ENCODE results near the gene DHRS3.
"Not testable (repeated sequence)": the region's sequence is repeated elsewhere in the genome, so short reads cannot be mapped to it uniquely, and the experiment has no call there.

The DHRS3 gene

DNA sequence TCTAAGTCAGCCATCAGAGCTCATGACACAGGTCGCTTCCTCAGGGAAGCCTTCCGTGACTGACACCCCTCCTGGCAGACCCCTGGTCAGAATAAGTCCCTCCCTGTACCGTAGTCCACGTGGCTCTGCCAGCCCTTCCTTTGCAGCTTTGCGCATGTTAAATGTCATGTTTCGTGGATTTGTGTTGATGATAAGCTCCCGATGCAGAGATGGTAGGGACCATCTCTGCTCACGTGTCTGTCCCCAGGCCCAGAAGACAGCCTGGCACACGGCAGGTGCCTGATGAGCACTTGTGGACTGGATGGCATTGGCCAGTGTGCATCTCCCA lies 75.9 kb downstream of the DHRS3 start:
- no peak for DNase-seq (ENCODE audit: low read depth)
- H3K4me3 ChIP-seq (ENCODE audit: low read length): no peak overlapping the region
- TF ChIP-seq, protein P1, sequence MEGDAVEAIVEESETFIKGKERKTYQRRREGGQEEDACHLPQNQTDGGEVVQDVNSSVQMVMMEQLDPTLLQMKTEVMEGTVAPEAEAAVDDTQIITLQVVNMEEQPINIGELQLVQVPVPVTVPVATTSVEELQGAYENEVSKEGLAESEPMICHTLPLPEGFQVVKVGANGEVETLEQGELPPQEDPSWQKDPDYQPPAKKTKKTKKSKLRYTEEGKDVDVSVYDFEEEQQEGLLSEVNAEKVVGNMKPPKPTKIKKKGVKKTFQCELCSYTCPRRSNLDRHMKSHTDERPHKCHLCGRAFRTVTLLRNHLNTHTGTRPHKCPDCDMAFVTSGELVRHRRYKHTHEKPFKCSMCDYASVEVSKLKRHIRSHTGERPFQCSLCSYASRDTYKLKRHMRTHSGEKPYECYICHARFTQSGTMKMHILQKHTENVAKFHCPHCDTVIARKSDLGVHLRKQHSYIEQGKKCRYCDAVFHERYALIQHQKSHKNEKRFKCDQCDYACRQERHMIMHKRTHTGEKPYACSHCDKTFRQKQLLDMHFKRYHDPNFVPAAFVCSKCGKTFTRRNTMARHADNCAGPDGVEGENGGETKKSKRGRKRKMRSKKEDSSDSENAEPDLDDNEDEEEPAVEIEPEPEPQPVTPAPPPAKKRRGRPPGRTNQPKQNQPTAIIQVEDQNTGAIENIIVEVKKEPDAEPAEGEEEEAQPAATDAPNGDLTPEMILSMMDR (conservative IDR thresholded peaks at IDR 0.05; ENCODE audit: low read length): no peak

- TF ChIP-seq, protein P1 (conservative IDR thresholded peaks at IDR 0.05; ENCODE audit: low read length): no peak
- DNase-seq (ENCODE audit: low read depth): peak; percentile 40
- H3K4me3 ChIP-seq (ENCODE audit: low read length): no peak overlapping the region
These were observed 76.5 kb downstream of the DHRS3 start for GRCh38 chr1:12541274-12542137.

DNA sequence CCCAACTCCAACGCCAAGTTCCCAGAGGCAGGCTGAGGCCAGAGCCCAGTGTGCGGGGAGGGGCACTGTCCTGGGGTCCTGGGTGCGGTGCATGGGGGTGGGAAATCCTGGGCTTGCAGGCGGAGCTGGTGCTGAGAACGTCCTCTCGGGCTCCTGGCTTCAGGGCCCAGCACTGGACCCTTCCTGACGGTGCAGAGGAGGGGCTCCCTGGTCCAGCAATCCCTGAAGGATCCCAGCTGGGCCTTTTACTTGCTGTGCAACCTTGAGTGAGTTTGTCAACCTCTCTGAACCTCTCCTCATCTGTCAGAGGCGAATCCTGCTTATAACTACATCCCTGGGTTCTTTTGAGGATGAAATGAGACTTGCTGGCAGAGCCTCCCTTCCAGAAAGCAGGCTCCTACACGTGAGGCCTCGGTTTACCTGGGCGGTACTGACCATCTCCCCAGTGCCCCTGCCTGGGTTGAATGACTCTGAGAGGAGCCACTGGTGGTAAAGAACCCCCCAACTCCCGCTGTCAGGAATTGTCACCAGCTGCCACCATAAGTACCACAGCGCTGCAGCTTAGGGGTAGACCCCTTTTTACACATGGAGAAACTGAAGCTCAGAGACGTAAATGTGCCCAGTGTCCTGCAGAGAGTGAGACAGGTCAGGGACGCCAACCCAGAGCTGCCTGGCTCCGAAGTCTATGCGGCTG lies 77.3 kb downstream of the DHRS3 start:
- DNase-seq (ENCODE audit: low read depth): no peak
- no peak overlapping the region for H3K4me3 ChIP-seq (ENCODE audit: low read length)
- TF ChIP-seq, protein P1 (conservative IDR thresholded peaks at IDR 0.05; ENCODE audit: low read length): no peak

GRCh38 chr1:12539705-12540579 lies 78.1 kb downstream of the DHRS3 start:
- DNase-seq (ENCODE audit: low read depth): peak; percentile 97

DNA sequence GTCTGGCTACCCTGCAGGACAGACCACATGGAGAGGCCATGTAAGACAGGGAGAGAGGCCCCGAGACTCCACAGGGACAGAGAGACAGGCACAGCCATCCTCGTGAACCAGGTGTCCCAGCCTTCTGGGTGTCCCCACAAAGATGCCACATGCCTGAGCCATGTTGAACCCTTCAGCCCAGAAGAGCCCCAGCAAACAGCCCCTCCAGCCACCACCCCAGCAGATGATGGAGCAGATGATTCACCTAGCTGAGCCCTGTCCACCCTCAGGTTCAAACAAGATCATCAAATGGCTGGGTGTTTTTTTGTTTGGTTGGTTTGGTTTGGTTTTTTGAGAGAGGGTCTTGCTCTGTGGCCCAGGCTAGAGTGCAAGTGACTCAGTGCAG lies 78.7 kb downstream of the DHRS3 start:
- TF ChIP-seq, protein P1 (conservative IDR thresholded peaks at IDR 0.05; ENCODE audit: low read length): no peak
- no peak overlapping the region for H3K4me3 ChIP-seq (ENCODE audit: low read length)
- no peak for DNase-seq (ENCODE audit: low read depth)

More at GRCh38 chr1:12539705-12540579, 78.1 kb downstream of the DHRS3 start:
- TF ChIP-seq, protein P1 (conservative IDR thresholded peaks at IDR 0.05; ENCODE audit: low read length): peak; percentile 28
- no peak overlapping the region for H3K4me3 ChIP-seq (ENCODE audit: low read length)

GRCh38 chr1:12538536-12538935 lies 79.5 kb downstream of the DHRS3 start:
- H3K4me3 ChIP-seq (ENCODE audit: low read length); DNase-seq (ENCODE audit: low read depth): not testable (repeated sequence)

- no peak for DNase-seq (ENCODE audit: low read depth)
- no peak overlapping the region for H3K4me3 ChIP-seq (ENCODE audit: low read length)
These were observed 80.0 kb downstream of the DHRS3 start for GRCh38 chr1:12537906-12538461.

More at GRCh38 chr1:12537906-12538461, 80.0 kb downstream of the DHRS3 start:
- TF ChIP-seq, protein P1 (conservative IDR thresholded peaks at IDR 0.05; ENCODE audit: low read length): no peak
